B cell (primary cell): Measurements from ENCODE around the gene DNAJC1. TPM values are rescaled to one million over a fixed set of nuclear protein-coding genes. Genes with fewer than 3 reads are reported as not detected.

ENCODE experiments used
- ATAC-seq: fragments of 200-7000 bp; cut with Tn5 transposase; one replicate; pipeline ENCODE4 v1.10.0; 2021; ENCODE audit warnings: low read depth, mild to moderate bottlenecking, moderate number of reproducible peaks, moderate library complexity
- CTCF ChIA-PET: fragments of 350-600 bp; sonication (Branson Sonifier 250); formaldehyde crosslinking; loops from one replicate; lab custom pipeline; 2021; ENCODE audit warnings: antibody characterized with exemption, inconsistent platforms; lab: Charles Lee
- POLR2A ChIA-PET: fragments of 350-600 bp; sonication (Branson Sonifier 250); formaldehyde crosslinking; loops from one replicate; lab custom pipeline; 2021; ENCODE audit warnings: antibody characterized with exemption; lab: Charles Lee
- DNase-seq: peaks from one replicate; pipeline ENCODE4 v3.0.0; 2013
- H2AFZ ChIP-seq: 2 replicates; pipeline ENCODE4 v1.6.1; 2012; ENCODE audit warnings: mild to moderate bottlenecking, low read depth, low read length; ENCODE audit not compliant: insufficient read depth, poor library complexity, severe bottlenecking
- H3K27ac ChIP-seq, 2 donors: 1 replicate in 1 of 2; 2 replicates in 1 of 2; pipeline ENCODE4 v1.5.1; 2012 to 2013; ENCODE audit warnings: low read length in 2 of 2, mild to moderate bottlenecking in 2 of 2, moderate library complexity in 1 of 2
- H3K27me3 ChIP-seq, 4 experiments: fragments of 200-600 bp in 1 of 4; sonication (generic) in 1 of 4; replicated peaks in 1 of 4; 1 replicate in 2 of 4; 2 replicates in 2 of 4; pipeline versions ENCODE4 v1.6.1 to v1.7.0; 2013 to 2016; ENCODE audit warnings: low read length in 3 of 4, mild to moderate bottlenecking in 2 of 4, mixed read lengths in 1 of 4, moderate library complexity in 1 of 4; ENCODE audit not compliant: insufficient read depth in 4 of 4, control insufficient read depth in 3 of 4; ENCODE audit errors: control extremely low read depth in 1 of 4
- H3K36me3 ChIP-seq, 2 experiments: replicated peaks in 1 of 2; 1 replicate in 1 of 2; 2 replicates in 1 of 2; pipeline versions ENCODE4 v1.6.1 to v1.7.1; 2013; ENCODE audit warnings: low read length in 1 of 2; ENCODE audit not compliant: insufficient read depth in 2 of 2, control insufficient read depth in 1 of 2; ENCODE audit errors: control extremely low read depth in 1 of 2, extremely low read depth in 1 of 2
- H3K4me1 ChIP-seq, 2 donors: fragments of 200-600 bp in 1 of 2; sonication (generic) in 1 of 2; 1 replicate in 1 of 2; 2 replicates in 1 of 2; pipeline versions ENCODE4 v1.5.1 to v1.6.1; 2013 to 2017; ENCODE audit warnings: low read length in 2 of 2; ENCODE audit not compliant: control insufficient read depth in 2 of 2, insufficient read depth in 2 of 2
- H3K4me2 ChIP-seq: replicated peaks from 2 replicates; pipeline ENCODE3; 2012; ENCODE audit warnings: mild to moderate bottlenecking, low read depth, low read length; ENCODE audit not compliant: poor library complexity, severe bottlenecking
- H3K4me3 ChIP-seq, 5 experiments: fragments of 200-600 bp in 1 of 5; sonication (generic) in 1 of 5; 1 replicate in 3 of 5; 2 replicates in 2 of 5; pipeline versions ENCODE4 v1.5.1 to v1.7.0; 2011 to 2016; ENCODE audit warnings: low read length in 4 of 5, mild to moderate bottlenecking in 4 of 5, low read depth in 2 of 5, control low read depth in 1 of 5, moderate library complexity in 1 of 5; ENCODE audit not compliant: insufficient read depth in 1 of 5; ENCODE audit errors: control extremely low read depth in 1 of 5, extremely low read depth in 1 of 5
- H3K79me2 ChIP-seq: fragments of 200-600 bp; sonication (generic); one replicate; pipeline ENCODE4 v1.6.0; 2016; ENCODE audit warnings: low read length; ENCODE audit not compliant: control insufficient read depth, insufficient read depth
- H3K9ac ChIP-seq: fragments of 200-600 bp; sonication (generic); 2 replicates; pipeline ENCODE4 v1.6.1; 2017; ENCODE audit warnings: mild to moderate bottlenecking, low read length, moderate library complexity
- H3K9me3 ChIP-seq, 3 donors: one replicate each; pipeline versions ENCODE4 v1.6.1 to v1.7.1; 2013; ENCODE audit warnings: low read length in 2 of 3; ENCODE audit not compliant: control insufficient read depth in 2 of 3, insufficient read depth in 1 of 3; ENCODE audit errors: control extremely low read depth in 1 of 3
- H4K20me1 ChIP-seq: 2 replicates; pipeline ENCODE4 v1.6.0; 2012; ENCODE audit warnings: mild to moderate bottlenecking, low read length; ENCODE audit not compliant: insufficient read depth, control insufficient read depth, poor library complexity, severe bottlenecking
- H3K27ac Mint-ChIP-seq: one replicate; pipeline ENCODE4 v1.8.0; 2021; ENCODE audit warnings: mixed read lengths
- H3K27me3 Mint-ChIP-seq: one replicate; pipeline ENCODE4 v1.8.0; 2021; ENCODE audit warnings: mixed read lengths
- H3K4me1 Mint-ChIP-seq: one replicate; pipeline ENCODE4 v1.8.0; 2021; ENCODE audit warnings: mixed read lengths
- H3K4me3 Mint-ChIP-seq: one replicate; pipeline ENCODE4 v1.8.0; 2021; ENCODE audit warnings: mixed read lengths
- H3K9me3 Mint-ChIP-seq: one replicate; pipeline ENCODE4 v1.8.0; 2022; ENCODE audit warnings: mixed read lengths; ENCODE audit not compliant: insufficient read depth
- CTCF ChIP-seq: fragments of 200-600 bp; IDR thresholded peaks from one replicate; pipeline ENCODE4 v1.8.0; 2022; ENCODE audit warnings: antibody characterized with exemption, mild to moderate bottlenecking
- EZH2 ChIP-seq: IDR thresholded peaks from 2 replicates; pipeline ENCODE4 v1.6.1; 2012; ENCODE audit warnings: borderline replicate concordance, low read depth, mild to moderate bottlenecking, moderate library complexity, low read length; ENCODE audit not compliant: insufficient read depth, poor library complexity, severe bottlenecking
- WGBS: methylation state at CpG from one replicate; pipeline ENCODE4 v1.1.5; 2013; ENCODE audit warnings: missing lambda C conversion rate; ENCODE audit not compliant: insufficient coverage; 5-methylcytosine and 5-hydroxymethylcytosine counted together
- intact Hi-C: fragments of 100-400 bp; cut with micrococcal nuclease; formaldehyde crosslinking; loops from one replicate; pipeline ENCODE4 v1.10.0; 2022
- polyA plus RNA-seq: library from polyadenylated mRNA; depleted of rRNA; stranded (reverse); fragments of >200 nt; gene quantifications from 2 replicates; pipeline ENCODE4 v1.2.3, GENCODE V29; 2012
- total RNA-seq, 2 donors: library from RNA; stranded (reverse); fragments of 120-200 nt in 1 of 2; gene quantifications; 1 replicate in 1 of 2; 2 replicates in 1 of 2; pipeline versions ENCODE4 v1.2.3 to v1.2.4, GENCODE V29; 2013 to 2022

Gene DNAJC1
- total and polyA plus RNA-seq, 2 donors (not counting 1 experiment from before 2014, with no cell fraction given) = 9.4 to 15.4 TPM

- intact Hi-C loops = no loop called here
- no peak for DNase-seq
- H3K27ac ChIP-seq = no peak overlapping the region
- no peak overlapping the region for H2AFZ ChIP-seq
- ChIA-PET CTCF (interaction anchor here (3.6 kb wide), 1 partner anchor 10 kb away, joined by 8 read pairs; no protein-coding TSS in a partner anchor), POLR2A (no interaction called here)
- no peak overlapping the region for H3K4me3 ChIP-seq
- no peaks in the 10 kb centered on the region for H3K27me3 Mint-ChIP-seq
- H3K4me3 Mint-ChIP-seq = no peak overlapping the region
- no peaks in the 10 kb centered on the region for H3K9me3 Mint-ChIP-seq
- no peaks in the 10 kb centered on the region for H3K9me3 ChIP-seq
- H4K20me1 ChIP-seq = no peaks in the 10 kb centered on the region
- H3K27ac Mint-ChIP-seq = no peak overlapping the region
- ATAC-seq = no peak
- no peaks in the 10 kb centered on the region for H3K4me1 Mint-ChIP-seq
- H3K36me3 ChIP-seq = peaks cover 0 to 9% of the 10 kb centered on the region in 2 experiments
- no peaks in the 10 kb centered on the region for H3K79me2 ChIP-seq
- H3K4me2 ChIP-seq = no peak overlapping the region
- no peak overlapping the region for H3K9ac ChIP-seq
- WGBS = no CpG with 5 or more reads among the region's 2 CpGs
- no peaks in the 10 kb centered on the region for H3K4me1 ChIP-seq
- TF ChIP-seq EZH2 = no peak
- no peak for TF ChIP-seq CTCF
- no peaks in the 10 kb centered on the region for H3K27me3 ChIP-seq
Observed at GRCh38 chr10:21722209-21722608, 281.3 kb downstream of the DNAJC1 start.

GRCh38 chr10:21721000-21721665 lies 282.4 kb downstream of the DNAJC1 start:
- Histone ChIP-seq H3K79me2 (no peaks in the 10 kb centered on the region), H3K27ac (no peak overlapping the region), H3K4me3 (no peak overlapping the region), H4K20me1 (no peaks in the 10 kb centered on the region), H3K27me3 (no peaks in the 10 kb centered on the region), H3K4me2 (no peak overlapping the region), H3K36me3 (peaks cover 0 to 3% of the 10 kb centered on the region in 2 experiments), H3K9me3 (no peaks in the 10 kb centered on the region), H3K9ac (no peak overlapping the region), H3K4me1 (no peaks in the 10 kb centered on the region), H2AFZ (no peak overlapping the region)
- H3K27me3 Mint-ChIP-seq = no peaks in the 10 kb centered on the region
- ATAC-seq (no peak), DNase-seq (no peak)
- intact Hi-C loops = no loop called here
- H3K4me3 Mint-ChIP-seq = no peak overlapping the region
- H3K27ac Mint-ChIP-seq = no peak overlapping the region
- WGBS = 94% methylated on average over 2 of the region's 6 CpGs
- POLR2A ChIA-PET = no interaction called here
- TF ChIP-seq EZH2 = no peak
- no peak for TF ChIP-seq CTCF
- no peaks in the 10 kb centered on the region for H3K9me3 Mint-ChIP-seq
- CTCF ChIA-PET = interaction anchor here (0.6 to 3.6 kb wide), 2 partner anchors 11 to 45 kb away, joined by 3 to 8 read pairs; no protein-coding TSS in a partner anchor
- no peaks in the 10 kb centered on the region for H3K4me1 Mint-ChIP-seq
